ENCODE data around the gene LEFTY2.
A peak's percentile ranks its signal among the peaks of the same experiment; 100 is the strongest.

- TF ChIP-seq CTCF (conservative IDR thresholded peaks at IDR 0.05; ENCODE audit: low read depth, low read length), result no peak
- no peak for TF ChIP-seq BHLHE40 (IDR thresholded peaks at IDR 0.05; ENCODE audit: low read depth, low read length)
- no peak for TF ChIP-seq POLR2A (IDR thresholded peaks at IDR 0.05; ENCODE audit: low read depth, low read length)
- TF ChIP-seq ELK1 (IDR thresholded peaks at IDR 0.05; ENCODE audit: borderline replicate concordance, low read depth, low read length), result no peak
- TF ChIP-seq MXI1 (IDR thresholded peaks at IDR 0.05; ENCODE audit: borderline replicate concordance, low read depth, low read length), result no peak
- TF ChIP-seq CEBPB (IDR thresholded peaks at IDR 0.05; ENCODE audit: low read depth, low read length), result no peak
- no peak for TF ChIP-seq SMC3 (IDR thresholded peaks at IDR 0.05; ENCODE audit: low read depth, low read length)
- TF ChIP-seq MAZ (IDR thresholded peaks at IDR 0.05; ENCODE audit: borderline replicate concordance, low read depth, low read length), result no peak
- no peak for TF ChIP-seq RFX5 (IDR thresholded peaks at IDR 0.05; ENCODE audit: low read depth, low read length)
- no peak for TF ChIP-seq RAD21 (IDR thresholded peaks at IDR 0.05; ENCODE audit: low read length)
- TF ChIP-seq MAFK (IDR thresholded peaks at IDR 0.05; ENCODE audit: low read depth, low read length), result peak; percentile 63; the same call in 1 of the 2 replicates
- TF ChIP-seq CHD1 (IDR thresholded peaks at IDR 0.05; ENCODE audit: low read depth, low read length), result no peak
- peak; percentile 94 for TF ChIP-seq NFE2L2 (IDR thresholded peaks at IDR 0.05; ENCODE audit: low read depth, low read length)
- no peak for TF ChIP-seq USF2 (IDR thresholded peaks at IDR 0.05; ENCODE audit: low read depth, low read length)
These were observed 23.5 kb downstream of the LEFTY2 start for GRCh38 chr1:225917536-225917935.
